Kidney (tissue), 14 donors: Measurements from ENCODE around the gene ZNF362. TPM values are rescaled to one million over a fixed set of nuclear protein-coding genes. Genes with fewer than 3 reads are reported as not detected.

ENCODE experiments used
- DNase-seq, 5 donors: peaks; one replicate each; pipeline ENCODE4 v3.0.0-alpha.2; 2013 to 2020
- FAIRE-seq: peaks from 2 replicates; lab custom pipeline; 2012; peaks lifted over from hg19 to GRCh38; lab: Jason Lieb, UNC
- H3K27ac ChIP-seq, 2 donors: one replicate each; pipeline ENCODE4 v1.7.0; 2013; ENCODE audit warnings: low read depth in 2 of 2, low read length in 2 of 2, inconsistent platforms in 1 of 2
- H3K27me3 ChIP-seq: one replicate; pipeline ENCODE4 v1.7.1; 2013; ENCODE audit warnings: low read length, inconsistent platforms; ENCODE audit not compliant: control insufficient read depth, insufficient read depth
- H3K36me3 ChIP-seq, 3 donors: one replicate each; pipeline versions ENCODE4 v1.7.0 to v1.7.1; 2013; ENCODE audit warnings: low read length in 3 of 3, control low read depth in 1 of 3, inconsistent platforms in 1 of 3; ENCODE audit not compliant: insufficient read depth in 3 of 3, control insufficient read depth in 2 of 3
- H3K4me1 ChIP-seq, 3 donors: one replicate each; pipeline versions ENCODE4 v1.7.0 to v1.7.1; 2013; ENCODE audit warnings: low read length in 3 of 3, inconsistent platforms in 1 of 3, low read depth in 1 of 3; ENCODE audit not compliant: control insufficient read depth in 2 of 3, insufficient read depth in 2 of 3
- H3K4me3 ChIP-seq, 3 donors: one replicate each; pipeline versions ENCODE4 v1.7.0 to v1.8.1; 2013; ENCODE audit warnings: low read length in 3 of 3, control low read depth in 1 of 3, inconsistent platforms in 1 of 3
- H3K9ac ChIP-seq, 3 donors: one replicate each; pipeline versions ENCODE4 v1.7.0 to v1.7.1; 2013; ENCODE audit warnings: low read length in 3 of 3, control low read depth in 1 of 3, inconsistent platforms in 1 of 3
- H3K9me3 ChIP-seq, 3 donors: one replicate each; pipeline versions ENCODE4 v1.7.0 to v1.7.1; 2013; ENCODE audit warnings: low read length in 3 of 3, control low read depth in 1 of 3, inconsistent platforms in 1 of 3; ENCODE audit not compliant: control insufficient read depth in 2 of 3, insufficient read depth in 1 of 3
- intact Hi-C: fragments of 100-400 bp; cut with DNase I; formaldehyde crosslinking; loops from one replicate; pipeline ENCODE4 v1.11.1; 2022
- polyA plus RNA-seq: library from polyadenylated mRNA; stranded (reverse); fragments of 350-450 nt; fragmentation: Illumina TruSeq; extraction: RNeasy Lipid Tissue Mini Kit (QIAGEN cat#74804); gene quantifications from one replicate; pipeline ENCODE4 v1.2.3, GENCODE V29; 2014; ENCODE audit warnings: low read depth, low replicate concordance; ENCODE audit not compliant: insufficient read depth
- total RNA-seq: library from RNA; stranded (reverse); fragmentation: NEBNext Ultra II Directional; extraction: Animal tissue kit (Norgen Biotek cat#: 25700); gene quantifications from one replicate; pipeline ENCODE4 v1.2.1, GENCODE V29; 2021
- TF ChIP-seq, protein P1 (sequence below): IDR thresholded peaks from 3 replicates; pipeline ENCODE4 v1.5.1; 2012; ENCODE audit warnings: mild to moderate bottlenecking, moderate library complexity, borderline replicate concordance; ENCODE audit not compliant: insufficient read depth; ENCODE audit errors: extremely low read depth
- donor health status: control.
- donor health status: control.
- donor health status: control.
- donor health status: control.
- donor health status: control.
- donor health status: DM: yes; HTN: yes; CAD: no.
- donor health status: Normal renal cell carcinoma (clear cell type).

ZNF362 gene
- total and polyA plus RNA-seq, 2 donors from 2014 or later: 17.4 to 36.9 TPM

DNA sequence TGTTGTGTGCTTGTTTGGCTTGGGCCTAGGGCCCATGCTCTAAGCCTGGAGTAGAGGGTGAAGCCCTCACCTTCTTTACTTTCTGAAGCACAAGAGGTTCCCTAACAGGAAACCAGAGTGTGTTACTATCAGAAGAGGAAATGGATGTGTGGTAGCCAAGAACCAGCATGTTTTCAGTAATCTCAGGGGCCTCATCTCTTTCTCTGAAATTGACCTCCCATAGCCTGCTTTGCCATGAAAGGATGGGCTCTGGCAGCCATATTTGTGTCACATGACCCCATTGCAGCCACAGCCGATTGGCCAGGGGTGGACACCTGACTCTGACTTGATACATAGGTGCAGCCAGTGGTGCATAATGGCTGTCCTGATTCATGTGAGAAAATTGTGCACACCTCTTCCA is 46.0 kb downstream of the ZNF362 start:
- peaks cover 0 to 16% (median 6%) of the 10 kb centered on the region in 3 donors for H3K4me1 ChIP-seq
- intact Hi-C loops: no loop called here
- H3K36me3 ChIP-seq: peaks cover 3 to 13% (median 4%) of the 10 kb centered on the region in 3 donors
- H3K9me3 ChIP-seq: no peaks in the 10 kb centered on the region
- H3K27ac ChIP-seq: no peak overlapping the region
- H3K9ac ChIP-seq: no peak overlapping the region
- DNase-seq: peak in 1 of 5 donors; percentile 47
- no peaks in the 10 kb centered on the region for H3K27me3 ChIP-seq
- no peak overlapping the region for H3K4me3 ChIP-seq
- no peak for FAIRE-seq
- TF ChIP-seq, protein P1, sequence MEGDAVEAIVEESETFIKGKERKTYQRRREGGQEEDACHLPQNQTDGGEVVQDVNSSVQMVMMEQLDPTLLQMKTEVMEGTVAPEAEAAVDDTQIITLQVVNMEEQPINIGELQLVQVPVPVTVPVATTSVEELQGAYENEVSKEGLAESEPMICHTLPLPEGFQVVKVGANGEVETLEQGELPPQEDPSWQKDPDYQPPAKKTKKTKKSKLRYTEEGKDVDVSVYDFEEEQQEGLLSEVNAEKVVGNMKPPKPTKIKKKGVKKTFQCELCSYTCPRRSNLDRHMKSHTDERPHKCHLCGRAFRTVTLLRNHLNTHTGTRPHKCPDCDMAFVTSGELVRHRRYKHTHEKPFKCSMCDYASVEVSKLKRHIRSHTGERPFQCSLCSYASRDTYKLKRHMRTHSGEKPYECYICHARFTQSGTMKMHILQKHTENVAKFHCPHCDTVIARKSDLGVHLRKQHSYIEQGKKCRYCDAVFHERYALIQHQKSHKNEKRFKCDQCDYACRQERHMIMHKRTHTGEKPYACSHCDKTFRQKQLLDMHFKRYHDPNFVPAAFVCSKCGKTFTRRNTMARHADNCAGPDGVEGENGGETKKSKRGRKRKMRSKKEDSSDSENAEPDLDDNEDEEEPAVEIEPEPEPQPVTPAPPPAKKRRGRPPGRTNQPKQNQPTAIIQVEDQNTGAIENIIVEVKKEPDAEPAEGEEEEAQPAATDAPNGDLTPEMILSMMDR: no peak

DNA sequence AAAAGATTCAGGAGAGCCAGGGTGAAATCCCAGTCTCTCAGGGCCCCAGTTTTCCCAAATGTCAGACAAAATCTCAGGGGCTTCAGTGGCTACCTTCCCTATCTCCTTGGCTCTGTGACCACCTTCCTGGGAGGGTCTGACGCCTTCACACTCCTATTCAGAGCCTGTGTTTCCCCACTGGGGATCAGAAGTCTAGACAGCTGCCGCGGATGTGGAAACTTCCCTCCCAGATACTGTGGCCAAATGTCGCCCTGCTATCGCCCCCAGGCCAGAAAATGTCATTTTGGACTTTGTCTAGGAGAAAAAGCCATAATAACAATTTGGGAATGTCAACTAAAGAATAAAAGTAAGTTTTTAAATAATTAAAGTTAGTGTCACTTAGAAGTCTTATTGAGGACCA is 48.7 kb downstream of the ZNF362 start:
- Histone ChIP-seq H3K9me3 (no peaks in the 10 kb centered on the region), H3K4me1 (peaks cover 0 to 13% (median 6%) of the 10 kb centered on the region in 3 donors), H3K27me3 (no peaks in the 10 kb centered on the region), H3K4me3 (no peak overlapping the region), H3K27ac (no peak overlapping the region), H3K36me3 (no peaks in the 10 kb centered on the region), H3K9ac (no peak overlapping the region)
- TF ChIP-seq, protein P1: no peak
- FAIRE-seq: no peak
- intact Hi-C loops: no loop called here
- DNase-seq: no peak

DNA sequence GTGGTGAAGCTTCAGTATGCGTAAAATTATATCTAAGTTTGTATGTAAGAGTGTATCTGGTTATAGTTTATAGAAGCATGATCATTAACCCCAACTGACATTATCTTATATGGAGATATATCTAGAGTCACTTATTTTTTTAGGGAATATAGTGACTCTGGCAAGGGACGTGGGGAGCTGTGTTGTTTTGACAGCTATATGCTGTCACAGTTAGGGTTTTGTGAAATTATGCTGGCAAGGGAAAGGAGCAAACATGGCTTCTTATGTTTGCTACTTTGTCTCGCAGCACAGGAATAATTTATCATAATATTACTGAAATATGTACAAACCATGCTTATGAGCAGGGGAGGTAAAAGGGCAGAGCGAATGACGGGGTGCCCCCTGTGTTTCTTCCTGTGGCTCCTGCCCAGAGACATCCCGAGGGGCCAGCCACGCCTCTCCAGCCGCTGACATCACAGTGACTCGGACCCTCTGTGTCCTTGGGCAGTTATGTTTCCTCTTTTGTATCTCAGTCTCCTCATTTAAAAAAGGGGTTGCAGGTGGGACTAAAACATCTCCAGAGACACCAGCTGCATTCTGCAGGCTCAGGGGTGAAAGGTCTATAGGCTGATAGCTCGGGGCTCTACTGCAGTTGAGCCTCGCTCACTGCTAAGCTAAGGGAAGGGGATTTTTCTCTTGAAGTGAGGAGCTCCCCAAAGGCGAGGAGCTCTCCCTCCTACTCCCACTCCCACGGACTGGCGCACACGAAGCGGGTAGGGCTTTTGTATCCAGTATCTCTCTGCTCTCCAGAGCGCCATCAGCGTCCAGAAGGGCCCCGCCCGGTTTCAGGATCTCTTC is 49.7 kb downstream of the ZNF362 start:
- Histone ChIP-seq H3K4me3 (no peak overlapping the region), H3K9ac (no peak overlapping the region), H3K27ac (no peak overlapping the region), H3K4me1 (peaks cover 0 to 9% (median 0%) of the 10 kb centered on the region in 3 donors), H3K9me3 (no peaks in the 10 kb centered on the region), H3K36me3 (no peaks in the 10 kb centered on the region), H3K27me3 (no peaks in the 10 kb centered on the region)
- TF ChIP-seq, protein P1: no peak
- FAIRE-seq (no peak), DNase-seq (peak in 1 of 5 donors; percentile 46)
- intact Hi-C loops: no loop called here
